Chondrocyte (in vitro differentiated cells): ENCODE results near the gene TADA2B. TPM values are rescaled to one million over a fixed set of nuclear protein-coding genes. Genes with fewer than 3 reads are reported as not detected.
"Not testable (repeated sequence)": the region's sequence is repeated elsewhere in the genome, so short reads cannot be mapped to it uniquely, and the experiment has no call there.

ENCODE experiments used
- DNase-seq: peaks from one replicate; pipeline ENCODE4 v3.0.0; 2021; ENCODE audit warnings: mixed read lengths, low spot score
- H3K27ac Mint-ChIP-seq: one replicate; pipeline ENCODE4 v1.8.0; 2021; ENCODE audit warnings: mild to moderate bottlenecking, moderate library complexity, mixed read lengths; ENCODE audit not compliant: unreplicated experiment
- H3K27me3 Mint-ChIP-seq: 2 replicates; pipeline ENCODE4 v1.8.0; 2021; ENCODE audit warnings: low read depth, mixed read lengths
- H3K36me3 Mint-ChIP-seq: 2 replicates; pipeline ENCODE4 v1.8.0; 2021; ENCODE audit warnings: low read depth, mixed read lengths
- H3K4me1 Mint-ChIP-seq: 2 replicates; pipeline ENCODE4 v1.8.0; 2021; ENCODE audit warnings: low read depth, mild to moderate bottlenecking, mixed read lengths
- H3K4me3 Mint-ChIP-seq: one replicate; pipeline ENCODE4 v1.8.0; 2021; ENCODE audit warnings: mild to moderate bottlenecking, moderate library complexity, mixed read lengths; ENCODE audit not compliant: unreplicated experiment
- H3K9me3 Mint-ChIP-seq: 2 replicates; pipeline ENCODE4 v1.8.0; 2021; ENCODE audit warnings: low read depth, mixed read lengths
- total RNA-seq: library from RNA; stranded (reverse); gene quantifications from 3 replicates; pipeline ENCODE4 v1.2.1, GENCODE V29; 2021
- TF ChIP-seq, protein P1 (sequence below): fragments of 200-600 bp; sonication (generic); IDR thresholded peaks from 2 replicates; pipeline ENCODE4 v1.5.0; 2021; ENCODE audit warnings: antibody characterized with exemption, mild to moderate bottlenecking, moderate library complexity

TADA2B gene
- total RNA-seq, 1 donor from 2014 or later: 18.5 TPM

DNA sequence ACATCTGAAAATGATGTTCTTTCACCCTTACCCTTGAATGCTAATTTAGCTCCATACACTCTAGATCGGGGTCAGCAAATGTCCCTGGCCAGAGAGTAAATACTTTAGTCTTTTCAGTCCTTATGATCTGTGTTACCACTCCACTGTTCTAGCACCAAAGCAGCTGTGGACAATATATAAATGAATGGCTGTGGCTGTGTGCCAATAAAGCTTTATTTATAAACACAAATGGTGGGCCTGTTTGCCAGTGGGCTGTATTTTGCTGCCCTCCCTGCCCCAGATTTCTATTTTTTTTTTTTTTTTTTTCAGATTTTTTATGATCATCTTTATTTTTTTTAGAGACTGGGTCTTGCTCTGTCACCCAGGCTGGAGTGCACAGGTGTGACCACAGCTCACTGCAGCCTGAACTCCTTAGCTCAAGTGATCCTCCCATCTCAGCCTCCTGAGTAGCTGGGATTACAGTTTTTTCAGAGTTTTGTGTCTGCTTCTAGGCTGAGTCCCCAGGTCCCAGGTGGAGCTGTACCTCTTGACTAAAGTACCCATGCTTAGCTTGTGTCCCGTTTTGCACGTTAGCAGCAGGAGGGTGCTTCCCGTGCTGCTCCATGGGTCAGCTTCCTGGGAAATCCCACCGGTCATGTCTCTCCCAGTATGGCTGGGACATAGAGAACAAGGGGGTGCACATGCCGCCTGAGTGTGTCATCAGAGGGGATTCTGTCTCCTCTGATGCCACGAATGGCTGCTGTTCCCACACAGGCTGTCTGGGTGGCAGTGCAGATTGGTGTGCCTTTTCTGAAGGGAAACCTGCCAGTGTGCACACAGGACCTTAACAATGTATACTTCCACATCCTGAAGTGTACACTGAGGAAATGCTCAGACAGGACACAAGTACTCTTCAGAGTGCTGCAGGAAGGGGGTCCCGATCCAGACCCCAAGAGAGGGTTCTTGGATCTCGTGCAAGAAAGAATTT lies 40.7 kb downstream of the TADA2B start:
- H3K9me3 Mint-ChIP-seq: peaks cover 14% of the 10 kb centered on the region
- H3K36me3 Mint-ChIP-seq: peaks cover 8% of the 10 kb centered on the region
- H3K27ac Mint-ChIP-seq: no peak overlapping the region
- no peak overlapping the region for H3K4me3 Mint-ChIP-seq
- no peak for DNase-seq
- TF ChIP-seq, protein P1, sequence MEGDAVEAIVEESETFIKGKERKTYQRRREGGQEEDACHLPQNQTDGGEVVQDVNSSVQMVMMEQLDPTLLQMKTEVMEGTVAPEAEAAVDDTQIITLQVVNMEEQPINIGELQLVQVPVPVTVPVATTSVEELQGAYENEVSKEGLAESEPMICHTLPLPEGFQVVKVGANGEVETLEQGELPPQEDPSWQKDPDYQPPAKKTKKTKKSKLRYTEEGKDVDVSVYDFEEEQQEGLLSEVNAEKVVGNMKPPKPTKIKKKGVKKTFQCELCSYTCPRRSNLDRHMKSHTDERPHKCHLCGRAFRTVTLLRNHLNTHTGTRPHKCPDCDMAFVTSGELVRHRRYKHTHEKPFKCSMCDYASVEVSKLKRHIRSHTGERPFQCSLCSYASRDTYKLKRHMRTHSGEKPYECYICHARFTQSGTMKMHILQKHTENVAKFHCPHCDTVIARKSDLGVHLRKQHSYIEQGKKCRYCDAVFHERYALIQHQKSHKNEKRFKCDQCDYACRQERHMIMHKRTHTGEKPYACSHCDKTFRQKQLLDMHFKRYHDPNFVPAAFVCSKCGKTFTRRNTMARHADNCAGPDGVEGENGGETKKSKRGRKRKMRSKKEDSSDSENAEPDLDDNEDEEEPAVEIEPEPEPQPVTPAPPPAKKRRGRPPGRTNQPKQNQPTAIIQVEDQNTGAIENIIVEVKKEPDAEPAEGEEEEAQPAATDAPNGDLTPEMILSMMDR: no peak
- peaks cover 3% of the 10 kb centered on the region for H3K4me1 Mint-ChIP-seq
- H3K27me3 Mint-ChIP-seq: peaks cover 28% of the 10 kb centered on the region

DNA sequence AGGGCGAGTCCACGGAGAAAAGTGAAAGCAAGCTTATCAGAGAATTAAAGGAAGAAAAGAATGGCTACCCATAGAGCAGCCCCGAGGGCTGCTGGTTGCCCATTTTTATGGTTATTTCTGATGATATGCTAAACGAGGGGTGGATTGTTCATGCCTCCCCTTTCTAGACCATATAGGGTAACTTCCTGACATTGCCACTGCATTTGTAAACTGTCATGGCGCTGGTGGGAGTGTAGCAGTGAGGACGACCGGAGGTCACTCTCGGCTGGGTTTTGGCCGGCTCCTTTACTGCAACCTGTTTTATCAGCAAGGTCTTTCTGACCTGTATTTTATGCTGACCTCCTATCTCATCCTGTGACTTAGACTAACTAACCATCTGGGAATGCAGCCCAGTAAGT lies 41.4 kb downstream of the TADA2B start:
- H3K36me3 Mint-ChIP-seq, H3K4me3 Mint-ChIP-seq, H3K27ac Mint-ChIP-seq, DNase-seq, H3K4me1 Mint-ChIP-seq: not testable (repeated sequence)
- peaks cover 28% of the 10 kb centered on the region for H3K27me3 Mint-ChIP-seq
- H3K9me3 Mint-ChIP-seq: peaks cover 11% of the 10 kb centered on the region

DNA sequence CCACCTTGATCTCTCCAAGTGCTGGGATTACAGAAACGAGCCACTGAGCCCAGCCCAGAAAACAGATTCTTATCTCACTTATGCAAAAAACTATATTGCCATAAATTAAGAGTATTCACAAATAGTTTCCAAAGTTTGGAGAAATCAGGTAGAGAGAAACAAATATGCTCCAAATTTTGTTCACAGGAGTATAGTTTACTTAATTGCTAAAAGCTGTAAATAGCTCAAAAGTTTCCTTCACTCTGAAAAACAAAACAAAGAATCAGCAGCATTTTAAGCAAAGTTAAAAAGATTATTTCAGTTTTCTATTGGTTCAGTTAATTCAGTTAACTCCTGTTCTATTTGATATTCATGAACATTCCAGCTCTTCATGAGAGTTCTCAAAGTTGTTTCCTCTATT lies 43.2 kb downstream of the TADA2B start:
- no peak for DNase-seq
- H3K4me1 Mint-ChIP-seq: peaks cover 6% of the 10 kb centered on the region
- peaks cover 24% of the 10 kb centered on the region for H3K27me3 Mint-ChIP-seq
- no peaks in the 10 kb centered on the region for H3K9me3 Mint-ChIP-seq
- H3K4me3 Mint-ChIP-seq: no peak overlapping the region
- H3K27ac Mint-ChIP-seq: no peak overlapping the region
- no peaks in the 10 kb centered on the region for H3K36me3 Mint-ChIP-seq
- TF ChIP-seq, protein P1: no peak

DNA sequence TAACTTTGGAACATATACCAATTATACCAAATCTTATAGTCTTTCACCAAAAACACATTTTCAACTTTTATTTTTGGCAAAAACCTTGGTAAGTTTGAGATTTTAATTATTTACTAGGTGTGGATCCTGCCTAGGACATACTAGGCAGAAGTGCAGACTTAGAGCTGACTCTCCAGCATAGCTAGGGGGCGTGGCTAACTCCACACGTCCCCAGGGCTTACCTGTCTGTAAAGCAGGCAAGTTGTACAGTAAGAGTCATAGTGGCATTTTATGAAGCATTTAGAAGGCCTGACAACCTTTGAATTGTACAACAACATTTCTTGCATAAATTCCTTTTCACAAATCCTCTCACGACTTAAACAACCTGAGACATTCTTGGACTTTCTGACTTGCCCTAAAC lies 43.9 kb downstream of the TADA2B start:
- H3K36me3 Mint-ChIP-seq: no peaks in the 10 kb centered on the region
- no peak for DNase-seq
- H3K27ac Mint-ChIP-seq: no peak overlapping the region
- peaks cover 5% of the 10 kb centered on the region for H3K4me1 Mint-ChIP-seq
- H3K27me3 Mint-ChIP-seq: peaks cover 24% of the 10 kb centered on the region
- TF ChIP-seq, protein P1: no peak
- no peak overlapping the region for H3K4me3 Mint-ChIP-seq
- H3K9me3 Mint-ChIP-seq: no peaks in the 10 kb centered on the region

DNA sequence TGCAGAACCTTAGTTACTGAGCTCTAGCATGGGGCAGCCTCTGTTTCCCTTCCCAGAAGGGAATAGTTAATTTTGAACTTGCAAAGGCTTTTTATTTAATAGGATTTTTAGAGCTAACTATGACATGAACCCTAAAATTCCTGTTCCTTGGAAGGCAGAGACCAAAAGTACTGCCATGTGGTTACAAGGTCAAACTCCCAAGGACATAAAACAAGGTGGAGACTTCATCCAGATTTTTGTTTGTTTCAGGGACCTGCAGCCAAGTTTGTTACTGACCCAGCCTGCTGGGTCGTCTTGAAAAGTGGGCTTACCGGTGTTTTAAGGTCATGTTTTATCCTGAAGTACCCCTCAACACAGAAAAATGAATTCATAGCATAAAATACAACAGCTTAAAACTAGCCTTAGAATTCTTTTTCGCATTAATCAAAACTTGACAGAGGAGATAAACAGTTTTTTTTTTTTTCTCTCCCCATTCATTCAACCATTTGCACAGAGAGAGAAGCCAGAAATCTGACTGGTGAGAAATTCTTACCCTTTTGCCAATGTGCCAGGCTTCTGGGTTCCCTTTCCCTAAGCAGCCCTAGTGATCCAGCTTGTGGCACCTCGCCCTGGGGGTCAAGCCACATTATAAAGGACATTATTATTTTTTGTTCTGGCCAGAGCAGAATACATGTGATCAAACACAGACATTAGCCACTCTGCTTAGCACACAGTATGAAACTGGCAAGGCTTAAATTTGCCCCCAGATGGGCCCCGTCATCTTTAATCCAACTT lies 46.2 kb downstream of the TADA2B start:
- no peak for DNase-seq
- H3K36me3 Mint-ChIP-seq: peaks cover 2% of the 10 kb centered on the region
- H3K4me3 Mint-ChIP-seq: no peak overlapping the region
- peaks cover 5% of the 10 kb centered on the region for H3K9me3 Mint-ChIP-seq
- peaks cover 19% of the 10 kb centered on the region for H3K27me3 Mint-ChIP-seq
- TF ChIP-seq, protein P1: no peak
- H3K4me1 Mint-ChIP-seq: peaks cover 3% of the 10 kb centered on the region
- H3K27ac Mint-ChIP-seq: no peak overlapping the region
